Adipocyte (in vitro differentiated cells): ENCODE data around the gene HELZ2.

ENCODE experiments used
- DNase-seq: peaks from one replicate; pipeline ENCODE4 v3.0.0-alpha.2; 2015; ENCODE audit warnings: low read depth
- H3K27me3 ChIP-seq: replicated peaks from 2 replicates; pipeline ENCODE4 v1.7.0; 2013; ENCODE audit warnings: mild to moderate bottlenecking, low read length, moderate library complexity; ENCODE audit not compliant: control insufficient read depth, insufficient read depth
- H3K36me3 ChIP-seq: 2 replicates; pipeline ENCODE4 v1.7.0; 2013; ENCODE audit warnings: low read length, mild to moderate bottlenecking, moderate library complexity; ENCODE audit not compliant: control insufficient read depth, insufficient read depth, severe bottlenecking
- H3K4me1 ChIP-seq: 2 replicates; pipeline ENCODE4 v1.7.0; 2013; ENCODE audit warnings: mild to moderate bottlenecking, low read length, moderate library complexity; ENCODE audit not compliant: control insufficient read depth, insufficient read depth
- H3K4me3 ChIP-seq: 2 replicates; pipeline ENCODE4 v1.7.0; 2013; ENCODE audit warnings: mild to moderate bottlenecking, low read length, moderate library complexity
- H3K9ac ChIP-seq: 2 replicates; pipeline ENCODE4 v1.7.0; 2013; ENCODE audit warnings: mild to moderate bottlenecking, low read length, moderate library complexity
- H3K9me3 ChIP-seq: 2 replicates; pipeline ENCODE4 v1.7.0; 2013; ENCODE audit warnings: mild to moderate bottlenecking, low read length, moderate library complexity; ENCODE audit not compliant: control insufficient read depth

HELZ2 gene, protein sequence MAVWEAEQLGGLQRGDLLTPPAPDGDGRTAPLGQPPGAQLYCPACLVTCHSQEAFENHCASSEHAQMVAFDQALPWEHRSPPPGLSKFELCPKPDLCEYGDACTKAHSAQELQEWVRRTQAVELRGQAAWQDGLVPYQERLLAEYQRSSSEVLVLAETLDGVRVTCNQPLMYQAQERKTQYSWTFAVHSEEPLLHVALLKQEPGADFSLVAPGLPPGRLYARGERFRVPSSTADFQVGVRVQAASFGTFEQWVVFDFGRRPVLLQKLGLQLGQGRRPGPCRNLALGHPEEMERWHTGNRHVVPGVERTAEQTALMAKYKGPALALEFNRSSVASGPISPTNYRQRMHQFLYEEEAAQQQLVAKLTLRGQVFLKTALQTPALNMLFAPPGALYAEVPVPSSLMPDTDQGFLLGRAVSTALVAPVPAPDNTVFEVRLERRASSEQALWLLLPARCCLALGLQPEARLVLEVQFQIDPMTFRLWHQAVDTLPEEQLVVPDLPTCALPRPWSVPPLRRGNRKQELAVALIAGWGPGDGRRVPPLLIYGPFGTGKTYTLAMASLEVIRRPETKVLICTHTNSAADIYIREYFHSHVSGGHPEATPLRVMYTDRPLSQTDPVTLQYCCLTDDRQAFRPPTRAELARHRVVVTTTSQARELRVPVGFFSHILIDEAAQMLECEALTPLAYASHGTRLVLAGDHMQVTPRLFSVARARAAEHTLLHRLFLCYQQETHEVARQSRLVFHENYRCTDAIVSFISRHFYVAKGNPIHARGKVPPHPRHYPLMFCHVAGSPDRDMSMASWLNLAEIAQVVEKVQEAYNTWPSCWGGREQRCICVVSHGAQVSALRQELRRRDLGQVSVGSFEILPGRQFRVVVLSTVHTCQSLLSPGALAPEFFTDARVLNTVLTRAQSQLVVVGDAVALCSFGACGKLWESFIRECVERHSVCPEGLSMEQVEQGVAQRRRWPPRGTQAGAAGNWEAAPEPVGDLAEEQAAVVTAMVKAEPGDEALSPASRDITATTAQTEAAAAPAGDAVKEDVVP (N-terminal part only)

DNA sequence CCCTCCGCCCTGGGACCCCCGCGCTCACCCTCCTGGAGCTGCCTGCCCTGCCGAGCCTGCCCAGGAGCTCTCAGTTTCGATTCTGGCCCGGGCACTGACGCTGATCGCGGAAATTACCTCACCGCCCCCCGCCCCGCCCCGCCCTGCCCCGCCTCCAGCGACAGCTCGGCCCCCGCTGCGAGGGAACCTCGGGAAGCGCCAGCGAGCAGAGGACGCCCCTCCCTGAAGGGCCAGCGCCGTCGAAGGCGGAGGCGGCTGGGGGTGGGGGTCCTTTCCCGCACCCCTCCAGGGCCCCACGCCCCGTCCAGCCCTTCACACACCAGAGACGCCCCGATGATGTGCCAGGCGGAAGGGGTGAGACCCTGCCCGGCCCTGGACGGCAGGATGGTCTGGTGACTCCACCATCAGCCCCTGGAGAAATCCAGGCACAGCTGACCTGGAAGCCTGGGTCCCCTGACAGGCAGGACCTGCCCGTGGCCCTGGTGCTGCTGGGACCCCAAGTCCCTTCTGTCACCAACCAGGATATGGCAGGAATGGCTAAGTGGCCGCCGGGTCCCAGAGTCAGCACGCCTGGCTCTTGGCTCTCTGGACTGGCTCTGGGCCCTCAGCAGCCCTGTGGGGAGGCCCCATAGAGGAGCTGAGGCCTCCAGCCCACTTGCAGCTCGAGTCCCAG is at the start of gene HELZ2:
TSS of gene HELZ2 (minus strand) at position 84 of the 673 bp plus-strand sequence. CDS start 1,854 bp downstream, outside the sequence.
- H3K9me3 ChIP-seq, result no peaks in the 10 kb centered on the region
- DNase-seq, result peak; percentile 91
- H3K9ac ChIP-seq, result peak within 1 kb of the TSS; percentile 88
- peaks cover 3% of the 10 kb centered on the region for H3K27me3 ChIP-seq
- peak within 1 kb of the TSS; percentile 87 for H3K4me3 ChIP-seq
- peaks cover 26% of the 10 kb centered on the region for H3K4me1 ChIP-seq
- no peaks in the 10 kb centered on the region for H3K36me3 ChIP-seq

DNA sequence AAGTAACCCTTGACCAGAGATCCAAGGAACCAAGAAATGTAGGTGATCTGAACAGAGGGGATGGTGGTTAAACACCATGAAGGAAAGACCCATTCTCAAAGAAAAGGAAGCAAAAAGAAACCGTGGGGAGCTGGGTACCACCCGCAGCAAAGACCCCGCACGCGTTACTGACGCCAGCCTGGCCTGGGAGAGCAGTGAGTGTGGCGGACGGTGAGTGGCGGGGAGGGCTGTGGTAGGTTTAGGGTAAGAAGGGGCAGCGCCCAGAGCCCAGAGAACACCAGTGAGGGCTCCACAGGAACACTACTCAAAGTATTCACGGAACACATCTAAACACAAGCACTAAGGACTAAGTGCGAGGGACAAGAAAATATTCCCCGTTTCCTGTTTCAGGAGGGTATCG is 48.7 kb upstream of the HELZ2 start:
- DNase-seq, result no peak

DNA sequence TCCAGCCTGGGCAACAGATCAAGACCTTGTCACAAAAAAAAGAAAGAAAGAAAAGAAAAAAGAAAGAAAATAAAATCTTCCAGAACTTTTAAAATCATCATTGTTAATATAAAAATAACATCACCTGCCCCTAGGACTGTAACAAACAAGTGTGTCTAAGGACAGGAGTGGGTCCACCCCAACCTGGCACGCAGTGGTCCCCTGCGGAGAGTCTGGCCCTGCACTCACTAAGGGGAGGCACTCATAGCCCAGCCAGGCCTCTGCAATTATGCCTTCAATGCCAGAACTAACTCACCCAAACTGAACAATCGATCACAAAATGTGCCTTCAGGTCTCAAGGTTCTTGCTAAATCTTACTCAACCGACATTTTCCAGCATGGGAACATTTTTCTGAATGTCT is 48.1 kb upstream of the HELZ2 start:
- Histone ChIP-seq H3K9me3 (no peaks in the 10 kb centered on the region), H3K36me3 (peaks cover 16% of the 10 kb centered on the region), H3K4me3 (no peak overlapping the region), H3K4me1 (peaks cover 3% of the 10 kb centered on the region), H3K27me3 (no peaks in the 10 kb centered on the region), H3K9ac (no peak overlapping the region)
- no peak for DNase-seq

More for the DNA sequence above, 48.7 kb upstream of the HELZ2 start:
- Histone ChIP-seq H3K36me3 (peaks cover 12% of the 10 kb centered on the region), H3K27me3 (no peaks in the 10 kb centered on the region), H3K4me3 (no peak overlapping the region), H3K9me3 (no peaks in the 10 kb centered on the region), H3K4me1 (peaks cover 3% of the 10 kb centered on the region), H3K9ac (no peak overlapping the region)

DNA sequence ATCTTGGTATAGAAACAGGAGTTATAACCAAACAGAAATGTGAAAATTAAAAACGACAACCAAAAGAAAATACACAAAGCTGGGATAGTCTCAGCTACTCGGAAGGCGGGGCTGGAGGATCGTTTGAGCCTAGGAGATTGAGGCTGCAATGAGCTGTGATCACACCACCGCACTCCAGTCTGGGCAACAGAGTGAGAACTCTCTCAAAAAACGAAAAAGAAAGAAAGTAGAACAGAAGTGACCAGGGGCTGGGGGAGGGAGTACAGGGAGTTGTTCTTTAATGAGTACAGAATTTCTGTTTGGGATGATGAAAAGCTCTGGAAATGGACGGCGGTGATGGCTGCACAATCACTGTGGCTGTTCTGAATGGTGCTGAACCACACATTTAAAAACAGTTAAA is 47.0 kb upstream of the HELZ2 start:
- no peak overlapping the region for H3K9ac ChIP-seq
- H3K36me3 ChIP-seq, result peaks cover 23% of the 10 kb centered on the region
- peaks cover 3% of the 10 kb centered on the region for H3K4me1 ChIP-seq
- no peak for DNase-seq
- no peaks in the 10 kb centered on the region for H3K27me3 ChIP-seq
- H3K4me3 ChIP-seq, result no peak overlapping the region
- no peaks in the 10 kb centered on the region for H3K9me3 ChIP-seq

DNA sequence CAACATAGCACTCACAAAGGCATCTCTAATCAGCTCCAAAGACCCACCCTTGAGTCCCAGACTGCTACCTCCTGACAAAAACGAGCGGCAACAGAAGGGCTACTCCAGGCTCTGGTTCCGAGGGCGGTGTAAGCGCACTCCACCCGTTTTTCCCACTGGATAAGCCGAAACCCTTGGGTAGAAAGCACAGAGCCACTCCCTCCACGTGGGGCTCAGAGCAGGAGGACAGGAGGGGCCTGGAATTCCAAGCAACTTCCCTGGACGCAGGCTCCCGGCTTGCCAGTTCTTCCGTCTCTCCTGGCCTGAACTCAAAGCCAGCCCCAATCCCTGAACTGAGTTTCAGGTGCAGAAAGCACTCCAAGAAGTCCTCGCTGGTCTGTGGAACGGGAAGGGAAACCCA is 45.5 kb upstream of the HELZ2 start:
- Histone ChIP-seq H3K27me3 (no peaks in the 10 kb centered on the region), H3K9me3 (no peaks in the 10 kb centered on the region), H3K4me3 (no peak overlapping the region), H3K9ac (no peak overlapping the region), H3K4me1 (peaks cover 2% of the 10 kb centered on the region), H3K36me3 (peaks cover 28% of the 10 kb centered on the region)
- no peak for DNase-seq

- no peak overlapping the region for H3K4me3 ChIP-seq
- H3K4me1 ChIP-seq, result no peaks in the 10 kb centered on the region
- H3K36me3 ChIP-seq, result peaks cover 28% of the 10 kb centered on the region
- H3K27me3 ChIP-seq, result no peaks in the 10 kb centered on the region
- no peak for DNase-seq
- H3K9ac ChIP-seq, result no peak overlapping the region
- no peaks in the 10 kb centered on the region for H3K9me3 ChIP-seq
Observed at GRCh38 chr20:63619086-63619485, 45.0 kb upstream of the HELZ2 start.

DNA sequence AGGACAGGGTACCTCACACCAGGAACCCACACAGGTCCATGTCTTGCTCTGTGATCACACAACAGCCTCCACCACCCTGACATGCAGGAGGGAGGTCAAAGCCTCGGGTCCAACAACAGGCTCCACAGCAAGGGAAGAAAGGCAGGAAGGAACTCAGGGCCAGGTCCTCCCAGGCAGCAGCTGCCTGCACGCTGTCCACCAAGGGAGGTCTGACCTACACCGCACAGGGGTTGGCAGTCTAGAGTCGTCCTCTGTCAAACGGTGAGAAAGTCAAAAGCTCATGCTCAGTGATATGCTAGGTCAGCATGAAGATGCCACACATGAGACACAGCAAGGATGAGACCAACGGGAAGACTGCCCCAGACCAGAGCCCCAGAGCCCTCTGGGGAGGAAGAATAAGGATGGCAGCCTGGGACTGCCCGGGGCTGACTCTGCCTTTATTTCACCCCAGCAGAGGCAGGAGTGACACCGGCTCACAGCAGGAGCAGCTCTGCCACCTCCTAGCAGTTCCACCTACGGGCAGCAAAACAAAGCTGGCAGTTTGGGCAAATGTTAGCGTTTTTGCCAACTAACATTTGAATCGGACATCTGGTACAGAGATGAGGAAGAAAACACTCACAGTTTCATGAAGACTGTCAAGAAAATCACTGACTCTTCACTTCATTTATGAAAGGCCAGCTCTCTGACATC is 44.4 kb upstream of the HELZ2 start:
- Histone ChIP-seq H3K9ac (no peak overlapping the region), H3K36me3 (peaks cover 28% of the 10 kb centered on the region), H3K4me1 (no peaks in the 10 kb centered on the region), H3K9me3 (no peaks in the 10 kb centered on the region), H3K27me3 (no peaks in the 10 kb centered on the region), H3K4me3 (no peak overlapping the region)
- DNase-seq, result no peak

GRCh38 chr20:63617876-63618265 is 43.8 kb upstream of the HELZ2 start:
- H3K9ac ChIP-seq, result no peak overlapping the region
- no peak overlapping the region for H3K4me3 ChIP-seq
- peaks cover 28% of the 10 kb centered on the region for H3K36me3 ChIP-seq
- no peaks in the 10 kb centered on the region for H3K4me1 ChIP-seq
- no peak for DNase-seq
- H3K9me3 ChIP-seq, result no peaks in the 10 kb centered on the region
- no peaks in the 10 kb centered on the region for H3K27me3 ChIP-seq

DNA sequence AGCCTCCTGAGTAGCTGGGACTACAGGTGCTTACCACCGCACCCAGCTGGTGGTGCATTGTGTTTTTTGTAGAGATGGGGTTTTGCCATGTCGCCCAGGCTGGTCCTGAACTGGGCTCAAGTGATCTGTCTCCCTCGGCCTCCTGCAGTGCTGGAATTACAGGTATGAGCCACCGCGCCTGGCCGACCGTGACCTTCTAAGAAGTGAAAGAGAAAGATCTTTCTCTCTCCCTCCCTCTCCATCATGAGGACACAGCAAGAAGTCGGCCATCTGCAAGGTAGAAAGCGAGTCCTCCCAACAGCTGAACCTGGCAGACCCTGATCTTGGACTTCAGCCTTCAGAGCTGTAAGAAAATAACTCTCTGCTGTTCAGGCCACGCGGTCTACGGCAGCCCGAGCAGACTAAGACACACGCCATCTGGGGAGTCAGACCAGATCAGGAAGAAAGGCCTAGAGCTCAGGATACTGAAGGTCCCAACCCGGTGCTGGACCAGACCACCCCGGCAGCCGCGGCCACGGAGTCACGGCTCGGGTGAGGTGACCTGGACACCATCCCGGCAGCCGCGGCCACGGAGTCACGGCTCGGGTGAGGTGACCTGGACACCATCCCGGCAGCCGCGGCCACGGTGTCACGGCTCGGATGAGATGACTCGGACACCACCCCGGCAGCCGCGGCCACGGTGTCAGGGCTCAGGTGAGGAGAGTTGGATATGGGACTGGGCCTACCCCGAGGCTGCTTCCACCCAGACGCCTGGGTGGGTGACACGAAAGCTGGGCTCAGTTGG is 43.2 kb upstream of the HELZ2 start:
- Histone ChIP-seq H3K9me3 (no peaks in the 10 kb centered on the region), H3K4me1 (no peaks in the 10 kb centered on the region), H3K4me3 (no peak overlapping the region), H3K36me3 (peaks cover 28% of the 10 kb centered on the region), H3K9ac (no peak overlapping the region), H3K27me3 (no peaks in the 10 kb centered on the region)
- no peak for DNase-seq
